Measurements from ENCODE around the gene EFHD1.

- TF ChIP-seq, protein P1, sequence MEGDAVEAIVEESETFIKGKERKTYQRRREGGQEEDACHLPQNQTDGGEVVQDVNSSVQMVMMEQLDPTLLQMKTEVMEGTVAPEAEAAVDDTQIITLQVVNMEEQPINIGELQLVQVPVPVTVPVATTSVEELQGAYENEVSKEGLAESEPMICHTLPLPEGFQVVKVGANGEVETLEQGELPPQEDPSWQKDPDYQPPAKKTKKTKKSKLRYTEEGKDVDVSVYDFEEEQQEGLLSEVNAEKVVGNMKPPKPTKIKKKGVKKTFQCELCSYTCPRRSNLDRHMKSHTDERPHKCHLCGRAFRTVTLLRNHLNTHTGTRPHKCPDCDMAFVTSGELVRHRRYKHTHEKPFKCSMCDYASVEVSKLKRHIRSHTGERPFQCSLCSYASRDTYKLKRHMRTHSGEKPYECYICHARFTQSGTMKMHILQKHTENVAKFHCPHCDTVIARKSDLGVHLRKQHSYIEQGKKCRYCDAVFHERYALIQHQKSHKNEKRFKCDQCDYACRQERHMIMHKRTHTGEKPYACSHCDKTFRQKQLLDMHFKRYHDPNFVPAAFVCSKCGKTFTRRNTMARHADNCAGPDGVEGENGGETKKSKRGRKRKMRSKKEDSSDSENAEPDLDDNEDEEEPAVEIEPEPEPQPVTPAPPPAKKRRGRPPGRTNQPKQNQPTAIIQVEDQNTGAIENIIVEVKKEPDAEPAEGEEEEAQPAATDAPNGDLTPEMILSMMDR (IDR thresholded peaks at IDR 0.05; ENCODE audit: low read depth, low read length, poor library complexity, severe bottlenecking) = no peak
- no peak for TF ChIP-seq EZH2phosphoT487 (IDR thresholded peaks at IDR 0.05; ENCODE audit: borderline replicate concordance, low read length)
Measured at GRCh38 chr2:232653441-232653840, 20.0 kb downstream of the EFHD1 start.

Measured in DOHH2 (cell line).